Measurements from ENCODE around the gene ADAMTS14.

GRCh38 chr10:70745555-70745954 lies 73.2 kb downstream of the ADAMTS14 start:
- TF ChIP-seq, protein P1, sequence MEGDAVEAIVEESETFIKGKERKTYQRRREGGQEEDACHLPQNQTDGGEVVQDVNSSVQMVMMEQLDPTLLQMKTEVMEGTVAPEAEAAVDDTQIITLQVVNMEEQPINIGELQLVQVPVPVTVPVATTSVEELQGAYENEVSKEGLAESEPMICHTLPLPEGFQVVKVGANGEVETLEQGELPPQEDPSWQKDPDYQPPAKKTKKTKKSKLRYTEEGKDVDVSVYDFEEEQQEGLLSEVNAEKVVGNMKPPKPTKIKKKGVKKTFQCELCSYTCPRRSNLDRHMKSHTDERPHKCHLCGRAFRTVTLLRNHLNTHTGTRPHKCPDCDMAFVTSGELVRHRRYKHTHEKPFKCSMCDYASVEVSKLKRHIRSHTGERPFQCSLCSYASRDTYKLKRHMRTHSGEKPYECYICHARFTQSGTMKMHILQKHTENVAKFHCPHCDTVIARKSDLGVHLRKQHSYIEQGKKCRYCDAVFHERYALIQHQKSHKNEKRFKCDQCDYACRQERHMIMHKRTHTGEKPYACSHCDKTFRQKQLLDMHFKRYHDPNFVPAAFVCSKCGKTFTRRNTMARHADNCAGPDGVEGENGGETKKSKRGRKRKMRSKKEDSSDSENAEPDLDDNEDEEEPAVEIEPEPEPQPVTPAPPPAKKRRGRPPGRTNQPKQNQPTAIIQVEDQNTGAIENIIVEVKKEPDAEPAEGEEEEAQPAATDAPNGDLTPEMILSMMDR (conservative IDR thresholded peaks at IDR 0.05 in 1 of 2, IDR thresholded peaks at IDR 0.05 in 1 of 2; ENCODE audit: extremely low read depth in 1 of 2, insufficient read depth in 1 of 2, low read depth in 1 of 2, low read length in 2 of 2): no peak
- TF ChIP-seq EZH2 (IDR thresholded peaks at IDR 0.05; ENCODE audit: borderline replicate concordance, low read length): no peak

All from mammary epithelial cell (primary cell).